Stimulated activated CD4-positive, alpha-beta T cell treated with anti-CD3 and anti-CD28 coated beads, Interleukin-15, amount 100 ng/mL, for 24 hours (primary cell): Measurements from ENCODE around the gene TFF1.

Source experiments
- DNase-seq: peaks from one replicate; pipeline ENCODE4 v3.0.0-alpha.2; 2020

The TFF1 gene

DNA sequence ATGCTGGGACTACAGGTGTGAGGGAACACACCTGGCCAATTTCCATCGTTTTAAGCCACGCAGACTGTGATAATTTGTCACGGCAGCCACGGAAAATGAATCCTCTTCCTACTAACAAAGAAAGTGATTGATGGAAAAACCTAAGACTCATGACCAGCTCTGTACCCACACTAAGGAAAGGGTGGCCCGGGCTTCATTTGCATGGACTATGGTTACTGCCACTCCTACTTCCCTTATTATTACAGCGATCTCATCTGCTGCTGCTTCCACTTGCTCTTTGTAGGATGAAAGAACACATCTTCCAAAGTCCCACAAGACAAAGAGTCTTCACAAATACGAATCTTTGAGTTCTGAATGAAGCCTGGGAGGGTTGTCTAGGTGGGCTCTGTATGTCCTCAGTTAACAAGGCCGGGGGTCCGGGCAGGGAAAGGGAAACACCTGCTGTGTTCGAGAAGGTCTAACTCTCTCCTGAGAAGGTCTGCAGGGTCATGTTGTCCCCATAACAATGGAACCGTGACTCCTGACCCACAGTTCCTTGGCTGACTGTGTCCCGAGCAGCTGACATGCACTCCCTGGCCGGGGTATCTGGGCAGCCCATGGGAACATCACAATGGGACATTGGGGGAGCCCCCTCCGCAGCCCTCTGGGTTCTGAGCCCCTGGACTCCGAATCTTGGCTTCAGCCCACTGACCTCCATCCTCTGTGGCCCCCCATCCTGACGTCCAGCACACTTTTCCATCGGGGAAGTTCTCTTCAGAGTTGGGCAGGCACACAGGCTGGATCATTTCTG lies 13.3 kb upstream of the TFF1 start:
- DNase-seq = no peak

GRCh38 chr21:42378418-42378817 lies 12.1 kb upstream of the TFF1 start:
- DNase-seq = no peak

GRCh38 chr21:42377951-42378340 lies 11.6 kb upstream of the TFF1 start:
- DNase-seq = no peak

DNA sequence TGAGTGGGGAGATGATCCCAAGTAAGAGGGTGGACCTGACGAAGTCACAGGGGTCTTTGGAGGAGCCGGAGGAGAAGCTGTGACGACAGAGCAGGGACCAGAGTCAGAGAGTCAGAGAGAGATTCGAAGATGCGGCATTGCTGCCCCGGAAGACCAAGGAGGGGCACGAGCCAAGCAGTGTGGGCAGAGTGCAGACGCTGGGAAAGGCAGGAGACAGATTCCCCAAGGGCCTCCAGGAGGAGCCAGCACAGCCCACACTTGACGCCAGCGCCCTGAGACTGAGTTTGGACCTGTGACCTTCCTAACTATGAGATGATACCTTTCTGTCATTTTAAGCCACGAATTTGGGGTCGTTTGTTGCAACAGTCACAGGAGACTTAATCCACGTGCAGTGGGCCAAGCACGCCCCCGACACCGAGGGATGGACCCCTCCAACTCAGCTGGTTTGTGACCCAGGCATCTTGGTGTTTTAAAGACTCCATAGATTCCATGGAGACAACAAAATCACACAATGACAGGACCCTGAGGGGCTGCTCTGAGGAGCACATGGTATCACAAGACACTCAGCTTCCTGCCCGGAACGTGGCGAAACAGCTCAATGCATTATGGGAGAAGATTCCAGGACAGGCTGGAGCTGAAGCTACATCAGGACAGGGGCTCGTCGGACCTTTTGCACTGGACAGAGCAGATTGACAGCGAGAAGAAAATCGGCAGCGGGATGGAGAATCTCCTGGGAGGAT lies 11.0 kb upstream of the TFF1 start:
- DNase-seq = no peak

- no peak for DNase-seq
Measured at GRCh38 chr21:42376338-42376982, 10.1 kb upstream of the TFF1 start.

- no peak for DNase-seq
Measured at GRCh38 chr21:42375966-42376337, 9.6 kb upstream of the TFF1 start.

DNA sequence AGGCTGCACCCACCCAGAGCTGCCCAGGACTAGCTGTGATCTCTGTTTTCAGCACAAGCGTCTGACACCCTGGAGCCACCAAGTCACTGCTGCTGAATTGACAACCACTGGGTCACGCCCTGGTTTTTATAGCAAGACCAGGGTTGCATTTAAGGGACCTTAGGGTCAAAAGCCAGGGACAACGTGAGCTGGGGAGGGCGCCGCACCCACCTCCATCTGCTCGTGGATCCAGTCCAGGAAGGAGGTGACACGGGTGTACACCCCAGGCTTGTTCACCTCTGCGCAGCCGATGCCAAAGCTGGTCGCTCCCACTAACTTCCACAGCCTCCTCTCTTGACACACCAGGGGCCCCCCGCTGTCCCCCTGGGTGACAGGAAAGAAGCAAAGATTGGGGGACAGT lies 9.2 kb upstream of the TFF1 start:
- DNase-seq = no peak

DNA sequence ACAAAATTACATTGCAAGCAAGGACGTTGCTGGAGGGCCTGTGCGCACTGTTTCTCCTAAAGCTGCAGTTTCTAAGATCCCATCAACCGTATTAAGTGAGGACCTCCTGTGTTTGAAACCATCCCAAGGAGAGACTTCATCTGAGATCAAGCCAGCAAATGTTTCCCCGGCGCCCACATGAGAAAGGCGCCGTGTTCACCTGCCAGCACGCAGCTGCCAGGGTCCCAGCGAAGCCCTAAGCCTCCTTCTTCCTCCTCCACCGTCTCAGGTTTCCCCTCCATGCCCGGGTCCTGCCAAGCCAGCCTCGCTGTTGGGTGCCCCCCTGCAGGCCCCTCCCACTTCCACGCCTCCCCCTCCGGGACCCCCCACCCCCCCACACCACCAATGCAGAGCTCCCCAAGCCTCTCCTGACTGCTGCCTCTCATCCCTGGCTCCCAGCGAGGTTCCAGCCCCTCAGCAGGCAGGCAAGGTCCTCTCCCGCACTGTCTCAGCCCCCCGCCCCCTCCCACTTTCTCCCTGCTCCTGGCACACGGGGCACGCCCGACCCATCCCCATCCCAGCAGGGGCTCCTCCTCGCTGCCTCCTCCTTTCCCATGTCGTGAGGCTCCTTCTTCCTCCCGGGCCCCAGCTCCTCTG lies 8.6 kb upstream of the TFF1 start:
- DNase-seq = no peak

DNA sequence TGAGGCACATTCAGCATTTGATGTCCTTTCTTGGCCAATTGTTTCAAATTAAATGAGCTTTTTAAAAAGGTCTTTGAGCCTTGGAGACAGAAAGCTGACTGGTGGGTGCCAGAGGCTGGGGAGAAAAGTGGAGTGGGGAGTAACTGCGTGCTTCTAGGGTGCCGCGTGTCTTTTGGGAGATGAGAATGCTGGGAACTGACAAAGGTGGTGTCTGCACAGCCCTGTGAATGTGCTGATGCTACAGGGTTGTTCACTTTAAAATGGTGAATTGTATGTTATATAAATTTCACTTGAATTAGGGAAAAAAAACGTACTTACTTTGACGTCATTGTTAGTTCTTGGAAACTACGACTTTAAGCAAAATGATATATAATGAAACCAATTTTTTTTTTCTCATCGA lies 8.1 kb upstream of the TFF1 start:
- no peak for DNase-seq

- no peak for DNase-seq
Measured at GRCh38 chr21:42373908-42374455, 7.6 kb upstream of the TFF1 start.

GRCh38 chr21:42373196-42373907 lies 7.0 kb upstream of the TFF1 start:
- peak; percentile 52 for DNase-seq

- no peak for DNase-seq
Measured at GRCh38 chr21:42370894-42371654, 4.7 kb upstream of the TFF1 start.

DNA sequence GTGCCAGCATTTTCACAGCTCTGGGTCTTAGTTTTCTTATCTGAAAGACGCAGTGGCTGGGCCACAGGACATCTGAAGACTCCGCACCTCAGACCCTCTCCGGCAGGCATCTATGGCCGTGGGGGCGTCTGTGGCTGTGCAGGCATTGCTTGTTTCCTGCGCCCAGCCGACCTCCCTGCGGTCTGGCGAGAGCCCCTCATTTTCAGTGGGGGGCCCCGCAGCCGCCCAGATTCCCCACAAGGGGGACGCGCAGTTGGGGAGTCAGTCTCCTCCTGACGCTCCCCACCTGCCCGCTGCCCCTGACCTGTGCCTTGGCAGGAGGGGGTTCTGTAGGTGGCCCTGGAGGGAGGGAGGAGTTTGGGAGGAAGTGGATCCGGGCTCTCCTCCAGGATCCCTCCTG lies 3.5 kb upstream of the TFF1 start:
- DNase-seq = no peak

GRCh38 chr21:42367367-42368165 lies 1.2 kb upstream of the TFF1 start:
- no peak for DNase-seq

DNA sequence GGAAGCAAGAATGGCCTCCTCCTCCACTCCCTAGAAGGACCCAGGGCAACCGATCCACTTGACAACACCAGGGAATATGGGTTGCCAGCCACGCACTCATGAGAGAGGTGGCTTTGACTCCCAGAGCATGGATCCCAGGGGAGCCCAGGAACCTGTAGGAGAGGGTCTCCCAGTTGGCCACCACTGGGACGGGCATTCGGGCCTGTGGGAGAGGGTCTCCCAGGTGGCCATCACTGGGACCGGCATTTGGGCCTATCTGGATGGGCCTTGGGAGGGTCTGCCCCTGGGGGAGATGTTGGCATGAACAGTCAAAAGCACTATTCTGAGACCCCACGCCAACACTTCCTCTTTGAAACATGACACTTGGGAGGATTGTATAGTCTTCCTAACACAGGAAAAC lies 565 bp downstream of the TFF1 start:
- DNase-seq = no peak

- DNase-seq = no peak
Measured at GRCh38 chr21:42364304-42364865, 1.9 kb downstream of the TFF1 start.

- no peak for DNase-seq
Measured at GRCh38 chr21:42363312-42363711, 3.0 kb downstream of the TFF1 start.

DNA sequence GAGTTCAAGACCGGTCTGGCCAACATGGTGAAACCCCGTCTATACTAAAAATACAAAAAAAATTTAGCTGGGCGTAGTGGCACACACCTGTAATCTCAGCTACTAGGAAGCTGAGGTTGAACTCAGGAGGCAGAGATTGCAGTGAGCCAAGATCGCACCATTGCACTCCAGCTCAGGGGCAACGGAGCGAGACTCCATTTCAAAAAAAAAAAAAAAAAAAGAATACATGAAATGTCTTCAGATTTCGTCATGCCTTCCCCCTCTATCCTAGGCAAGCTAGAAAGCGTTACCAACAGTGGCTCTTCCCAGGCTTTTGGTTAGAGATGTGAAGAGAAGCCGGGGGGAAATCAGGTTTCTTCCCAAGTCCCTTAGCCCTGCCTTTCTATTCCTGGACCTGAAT lies 3.6 kb downstream of the TFF1 start:
- DNase-seq = no peak

- DNase-seq = no peak
Measured at GRCh38 chr21:42362198-42362597, 4.1 kb downstream of the TFF1 start.

GRCh38 chr21:42361286-42361685 lies 5.0 kb downstream of the TFF1 start:
- DNase-seq = no peak

DNA sequence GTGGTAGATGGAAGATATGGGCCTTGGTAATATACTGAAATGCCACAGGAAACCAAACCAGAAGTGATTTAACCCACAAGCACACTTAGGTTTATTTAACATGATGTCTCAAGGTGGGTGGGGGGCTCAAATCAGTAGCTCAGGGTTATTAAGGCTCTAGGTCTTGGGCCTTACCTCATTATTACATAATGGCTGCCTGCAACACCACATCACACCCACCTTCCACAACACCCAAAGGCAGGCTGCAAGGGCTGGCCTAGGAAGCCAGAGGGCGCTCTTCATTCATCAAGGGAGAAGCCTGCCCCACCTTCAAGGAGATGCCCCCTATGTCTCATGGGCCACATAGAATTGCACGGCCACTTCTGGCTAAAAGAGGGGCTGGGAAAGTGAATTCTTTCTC lies 6.0 kb downstream of the TFF1 start:
- peak; percentile 46 for DNase-seq
